SK-N-SH (cell line): Measurements from ENCODE around the gene GLYATL1. TPM values are rescaled to one million over a fixed set of nuclear protein-coding genes. Genes with fewer than 3 reads are reported as not detected.

ENCODE experiments used
- CTCF ChIA-PET: fragments of 300-600, 350-600 bp; formaldehyde crosslinking; extraction: SDS; loops from one replicate; lab custom pipeline; 2021; lab: Yijun Ruan, JAX
- POLR2A ChIA-PET: fragments of 350-600 bp; sonication (Branson Sonifier 250); formaldehyde crosslinking; extraction: SDS; loops from one replicate; lab custom pipeline; 2020; ENCODE audit warnings: antibody characterized with exemption, inconsistent platforms; lab: Yijun Ruan, JAX
- DNase-seq: peaks from one replicate; pipeline ENCODE4 v3.0.0; 2012
- H2AFZ ChIP-seq: fragments of 200-600 bp; sonication (generic); 2 replicates; pipeline ENCODE4 v1.8.1; 2016; ENCODE audit warnings: antibody characterized with exemption, mild to moderate bottlenecking, low read depth
- H3F3A ChIP-seq: fragments of 200-600 bp; sonication (generic); replicated peaks from 2 replicates; pipeline ENCODE3; 2016; ENCODE audit warnings: antibody characterized with exemption, mild to moderate bottlenecking; ENCODE audit not compliant: insufficient read depth
- H3K27ac ChIP-seq, 2 experiments: fragments of 200-500 bp in 1 of 2; fragments of 200-600 bp in 1 of 2; sonication (Bioruptor generic) in 1 of 2; sonication (generic), shearing (Covaris generic) in 1 of 2; 2 replicates each; pipeline versions ENCODE4 v1.5.1 to v1.6.1; 2014 to 2016; ENCODE audit warnings: low read depth in 2 of 2, inconsistent platforms in 1 of 2, low read length in 1 of 2, mild to moderate bottlenecking in 1 of 2, mixed read lengths in 1 of 2
- H3K27me3 ChIP-seq: fragments of 200-600 bp; sonication (generic), shearing (Covaris generic); 2 replicates; pipeline ENCODE4 v1.6.1; 2016; ENCODE audit warnings: mixed run types; ENCODE audit not compliant: insufficient read depth
- H3K36me3 ChIP-seq, 2 experiments: fragments of 200-500 bp in 1 of 2; fragments of 200-600 bp in 1 of 2; sonication (Bioruptor generic) in 1 of 2; sonication (generic) in 1 of 2; replicated peaks in 1 of 2; 2 replicates each; pipeline versions ENCODE3 to v1.5.1; 2014 to 2016; ENCODE audit warnings: low read length in 1 of 2, mild to moderate bottlenecking in 1 of 2; ENCODE audit not compliant: insufficient read depth in 2 of 2, control insufficient read depth in 1 of 2
- H3K4me1 ChIP-seq, 2 experiments: fragments of 200-500 bp in 1 of 2; fragments of 200-600 bp in 1 of 2; sonication (Bioruptor generic) in 1 of 2; sonication (generic), shearing (Covaris generic) in 1 of 2; 2 replicates each; pipeline versions ENCODE4 v1.5.1 to v1.6.1; 2014 to 2016; ENCODE audit warnings: low read depth in 1 of 2, low read length in 1 of 2, mixed run types in 1 of 2; ENCODE audit not compliant: insufficient read depth in 2 of 2, control insufficient read depth in 1 of 2
- H3K4me2 ChIP-seq: fragments of 200-600 bp; sonication (generic), shearing (Covaris generic); 2 replicates; pipeline ENCODE4 v1.6.1; 2017; ENCODE audit warnings: mixed run types
- H3K4me3 ChIP-seq, 2 experiments: fragments of 200-500 bp in 1 of 2; fragments of 200-600 bp in 1 of 2; sonication (Bioruptor generic) in 1 of 2; sonication (generic), shearing (Covaris generic) in 1 of 2; 2 replicates each; pipeline versions ENCODE4 v1.5.1 to v1.8.1; 2014 to 2016; ENCODE audit warnings: low read depth in 2 of 2, inconsistent platforms in 1 of 2, low read length in 1 of 2, mild to moderate bottlenecking in 1 of 2, mixed read lengths in 1 of 2, moderate library complexity in 1 of 2
- H3K79me2 ChIP-seq: fragments of 200-600 bp; sonication (generic); 2 replicates; pipeline ENCODE4 v1.8.1; 2017; ENCODE audit warnings: mild to moderate bottlenecking; ENCODE audit not compliant: insufficient read depth
- H3K9ac ChIP-seq: fragments of 200-600 bp; sonication (generic); 2 replicates; pipeline ENCODE4 v1.6.1; 2017; ENCODE audit warnings: mixed run types
- H3K9me2 ChIP-seq: fragments of 200-600 bp; sonication (generic); 2 replicates; pipeline ENCODE4 v1.6.1; 2017; ENCODE audit warnings: mixed run types
- H3K9me3 ChIP-seq: fragments of 200-600 bp; sonication (generic); 2 replicates; pipeline ENCODE4 v1.6.1; 2017; ENCODE audit warnings: mixed run types, mild to moderate bottlenecking, moderate library complexity
- H4K20me1 ChIP-seq: fragments of 200-600 bp; sonication (generic); 2 replicates; pipeline ENCODE4 v1.6.1; 2017; ENCODE audit warnings: mild to moderate bottlenecking, mixed run types; ENCODE audit not compliant: insufficient read depth
- CHD2 ChIP-seq: fragments of 150-350 bp; IDR thresholded peaks from 2 replicates; pipeline ENCODE4 v1.6.1; 2018; ENCODE audit warnings: low read length; ENCODE audit not compliant: partially characterized antibody
- EP300 ChIP-seq, 2 experiments: IDR thresholded peaks; 2 replicates each; pipeline versions ENCODE4 v1.4.0 to v1.6.1; 2012; ENCODE audit warnings: borderline replicate concordance in 1 of 2, low read depth in 1 of 2, low read length in 1 of 2
- FOXM1 ChIP-seq: IDR thresholded peaks from 2 replicates; pipeline ENCODE4 v1.4.0; 2012; ENCODE audit warnings: low read depth, mild to moderate bottlenecking
- JUND ChIP-seq: IDR thresholded peaks from 2 replicates; pipeline ENCODE4 v1.4.0; 2012
- MEF2A ChIP-seq: IDR thresholded peaks from 2 replicates; pipeline ENCODE4 v1.4.0; 2012; ENCODE audit warnings: low read depth, borderline replicate concordance
- POLR2AphosphoS5 ChIP-seq: IDR thresholded peaks from 2 replicates; pipeline ENCODE4 v1.6.1; 2012; ENCODE audit warnings: low read depth, low read length
- RAD21 ChIP-seq: IDR thresholded peaks from 2 replicates; pipeline ENCODE4 v1.6.1; 2012; ENCODE audit warnings: mild to moderate bottlenecking, low read length
- RCOR1 ChIP-seq: fragments of 150-350 bp; IDR thresholded peaks from 2 replicates; pipeline ENCODE4 v1.6.1; 2017; ENCODE audit warnings: antibody characterized with exemption, low read length
- RXRA ChIP-seq: IDR thresholded peaks from 2 replicates; pipeline ENCODE4 v1.4.0; 2012; ENCODE audit warnings: low read depth, mild to moderate bottlenecking, borderline replicate concordance
- SIN3A ChIP-seq: IDR thresholded peaks from 2 replicates; pipeline ENCODE4 v1.6.1; 2012; ENCODE audit warnings: low read depth, mild to moderate bottlenecking, low read length, moderate library complexity, borderline replicate concordance
- YY1 ChIP-seq: IDR thresholded peaks from 2 replicates; pipeline ENCODE4 v1.4.0; 2012; ENCODE audit warnings: low read depth, mild to moderate bottlenecking
- WGBS: methylation state at CpG from one replicate; pipeline ENCODE4 v1.1.6; 2017; ENCODE audit warnings: low lambda C conversion rate; 5-methylcytosine and 5-hydroxymethylcytosine counted together
- polyA plus RNA-seq, 3 experiments: library from polyadenylated mRNA; depleted of rRNA; stranded (reverse); fragments of >200 nt; gene quantifications; 2 replicates each; pipeline ENCODE4 v1.2.3, GENCODE V29; 2012
- TF ChIP-seq, protein P1 (sequence below): IDR thresholded peaks from 2 replicates; pipeline ENCODE4 v1.4.0; 2012; ENCODE audit warnings: low read depth, borderline replicate concordance
- TF ChIP-seq, protein P2 (sequence below): IDR thresholded peaks from 2 replicates; pipeline ENCODE4 v1.4.0; 2012; ENCODE audit warnings: low read depth, borderline replicate concordance
- TF ChIP-seq, protein P3 (sequence below): IDR thresholded peaks from 2 replicates; pipeline ENCODE4 v1.4.0; 2012; ENCODE audit warnings: low read depth
- TF ChIP-seq, protein P4 (sequence below): IDR thresholded peaks from 2 replicates; pipeline ENCODE4; 2012
- TF ChIP-seq, protein P5 (sequence below): fragments of 150-350 bp; IDR thresholded peaks from 2 replicates; pipeline ENCODE4 v1.6.1; 2017; ENCODE audit warnings: antibody characterized with exemption, low read length, low read depth, borderline replicate concordance

GLYATL1 gene
- polyA plus RNA-seq, 1 of the 3 experiments (the other 2 are of a cell fraction), result 0.21 TPM

DNA sequence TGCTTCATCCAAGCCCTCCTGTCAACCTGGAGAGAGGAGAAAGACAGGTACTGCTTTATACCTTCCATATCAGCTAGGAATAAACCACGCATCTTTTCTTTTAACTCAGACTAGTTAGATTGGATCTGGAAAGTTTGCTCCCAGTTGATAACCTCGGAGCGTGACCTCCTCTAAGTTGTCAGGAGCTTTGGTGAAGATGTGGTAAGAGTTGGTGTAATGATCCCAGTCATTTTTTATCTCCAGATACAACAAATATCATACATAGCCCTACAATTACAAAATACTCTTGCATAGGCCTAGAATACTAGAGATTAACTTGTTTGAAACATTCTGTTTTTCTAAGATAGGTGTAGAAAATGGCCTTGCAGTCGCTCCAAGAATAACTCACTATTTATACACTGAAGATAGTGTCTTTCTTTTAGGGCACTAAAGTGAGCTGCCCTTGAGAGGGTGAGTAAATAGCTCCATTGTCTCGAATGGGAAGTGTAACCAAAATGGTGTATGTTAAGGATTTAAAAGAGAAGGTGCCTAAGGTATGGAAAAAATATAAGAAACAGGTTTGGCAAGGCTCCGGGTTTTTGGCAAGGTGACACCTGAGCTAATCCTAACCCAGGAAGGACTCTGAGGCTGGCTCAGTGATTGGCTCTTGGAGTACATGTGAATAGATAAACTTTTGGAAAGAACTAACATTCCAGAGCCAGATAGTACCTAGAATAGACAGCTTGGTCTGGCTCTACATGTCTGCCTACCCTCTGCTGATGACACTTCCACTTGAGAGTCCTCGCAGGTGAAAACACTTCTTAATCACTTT is 59.4 kb downstream of the GLYATL1 start:
- no peak overlapping the region for H3K9ac ChIP-seq
- no peaks in the 10 kb centered on the region for H3K79me2 ChIP-seq
- no peaks in the 10 kb centered on the region for H3F3A ChIP-seq
- H2AFZ ChIP-seq, result no peak overlapping the region
- no peak overlapping the region for H3K27ac ChIP-seq
- no peaks in the 10 kb centered on the region for H4K20me1 ChIP-seq
- TF ChIP-seq SIN3A, result no peak
- no peak for TF ChIP-seq RXRA
- TF ChIP-seq, protein P1, sequence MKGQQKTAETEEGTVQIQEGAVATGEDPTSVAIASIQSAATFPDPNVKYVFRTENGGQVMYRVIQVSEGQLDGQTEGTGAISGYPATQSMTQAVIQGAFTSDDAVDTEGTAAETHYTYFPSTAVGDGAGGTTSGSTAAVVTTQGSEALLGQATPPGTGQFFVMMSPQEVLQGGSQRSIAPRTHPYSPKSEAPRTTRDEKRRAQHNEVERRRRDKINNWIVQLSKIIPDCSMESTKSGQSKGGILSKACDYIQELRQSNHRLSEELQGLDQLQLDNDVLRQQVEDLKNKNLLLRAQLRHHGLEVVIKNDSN, result no peak
- TF ChIP-seq EP300 (IDR thresholded peaks at IDR 0.05; ENCODE audit: borderline replicate concordance in 1 of 2, low read depth in 1 of 2, low read length in 1 of 2), result no peak
- no peak for TF ChIP-seq RAD21
- no peak for TF ChIP-seq POLR2AphosphoS5
- TF ChIP-seq, protein P2, sequence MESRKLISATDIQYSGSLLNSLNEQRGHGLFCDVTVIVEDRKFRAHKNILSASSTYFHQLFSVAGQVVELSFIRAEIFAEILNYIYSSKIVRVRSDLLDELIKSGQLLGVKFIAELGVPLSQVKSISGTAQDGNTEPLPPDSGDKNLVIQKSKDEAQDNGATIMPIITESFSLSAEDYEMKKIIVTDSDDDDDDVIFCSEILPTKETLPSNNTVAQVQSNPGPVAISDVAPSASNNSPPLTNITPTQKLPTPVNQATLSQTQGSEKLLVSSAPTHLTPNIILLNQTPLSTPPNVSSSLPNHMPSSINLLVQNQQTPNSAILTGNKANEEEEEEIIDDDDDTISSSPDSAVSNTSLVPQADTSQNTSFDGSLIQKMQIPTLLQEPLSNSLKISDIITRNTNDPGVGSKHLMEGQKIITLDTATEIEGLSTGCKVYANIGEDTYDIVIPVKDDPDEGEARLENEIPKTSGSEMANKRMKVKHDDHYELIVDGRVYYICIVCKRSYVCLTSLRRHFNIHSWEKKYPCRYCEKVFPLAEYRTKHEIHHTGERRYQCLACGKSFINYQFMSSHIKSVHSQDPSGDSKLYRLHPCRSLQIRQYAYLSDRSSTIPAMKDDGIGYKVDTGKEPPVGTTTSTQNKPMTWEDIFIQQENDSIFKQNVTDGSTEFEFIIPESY, result no peak
- TF ChIP-seq CHD2, result no peak
- TF ChIP-seq RCOR1, result no peak
- TF ChIP-seq YY1, result no peak
- no peak for TF ChIP-seq FOXM1
- no peak for TF ChIP-seq MEF2A
- TF ChIP-seq, protein P3, sequence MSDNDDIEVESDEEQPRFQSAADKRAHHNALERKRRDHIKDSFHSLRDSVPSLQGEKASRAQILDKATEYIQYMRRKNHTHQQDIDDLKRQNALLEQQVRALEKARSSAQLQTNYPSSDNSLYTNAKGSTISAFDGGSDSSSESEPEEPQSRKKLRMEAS, result no peak
- TF ChIP-seq, protein P4, sequence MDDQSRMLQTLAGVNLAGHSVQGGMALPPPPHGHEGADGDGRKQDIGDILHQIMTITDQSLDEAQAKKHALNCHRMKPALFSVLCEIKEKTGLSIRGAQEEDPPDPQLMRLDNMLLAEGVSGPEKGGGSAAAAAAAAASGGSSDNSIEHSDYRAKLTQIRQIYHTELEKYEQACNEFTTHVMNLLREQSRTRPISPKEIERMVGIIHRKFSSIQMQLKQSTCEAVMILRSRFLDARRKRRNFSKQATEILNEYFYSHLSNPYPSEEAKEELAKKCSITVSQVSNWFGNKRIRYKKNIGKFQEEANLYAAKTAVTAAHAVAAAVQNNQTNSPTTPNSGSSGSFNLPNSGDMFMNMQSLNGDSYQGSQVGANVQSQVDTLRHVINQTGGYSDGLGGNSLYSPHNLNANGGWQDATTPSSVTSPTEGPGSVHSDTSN, result no peak
- TF ChIP-seq, protein P5, sequence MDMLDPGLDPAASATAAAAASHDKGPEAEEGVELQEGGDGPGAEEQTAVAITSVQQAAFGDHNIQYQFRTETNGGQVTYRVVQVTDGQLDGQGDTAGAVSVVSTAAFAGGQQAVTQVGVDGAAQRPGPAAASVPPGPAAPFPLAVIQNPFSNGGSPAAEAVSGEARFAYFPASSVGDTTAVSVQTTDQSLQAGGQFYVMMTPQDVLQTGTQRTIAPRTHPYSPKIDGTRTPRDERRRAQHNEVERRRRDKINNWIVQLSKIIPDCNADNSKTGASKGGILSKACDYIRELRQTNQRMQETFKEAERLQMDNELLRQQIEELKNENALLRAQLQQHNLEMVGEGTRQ, result no peak
- TF ChIP-seq JUND, result no peak
- H3K9me3 ChIP-seq, result no peaks in the 10 kb centered on the region
- no peak for DNase-seq
- no peaks in the 10 kb centered on the region for H3K36me3 ChIP-seq
- CTCF ChIA-PET, result no interaction called here
- POLR2A ChIA-PET, result no interaction called here
- H3K27me3 ChIP-seq, result no peaks in the 10 kb centered on the region; the same call in 1 of the 2 replicates
- no peaks in the 10 kb centered on the region for H3K4me1 ChIP-seq
- no peaks in the 10 kb centered on the region for H3K9me2 ChIP-seq
- WGBS, result 9% methylated on average over 7 of the region's 7 CpGs
- no peak overlapping the region for H3K4me3 ChIP-seq
- H3K4me2 ChIP-seq, result no peak overlapping the region
